GM12878 (cell line): ENCODE measurements around the gene ZNF653. TPM values are rescaled to one million over a fixed set of nuclear protein-coding genes. Genes with fewer than 3 reads are reported as not detected.

Experiments
- ASH2L ChIP-seq: fragments of 300-600, 200-600 bp; sonication (generic); IDR thresholded peaks from 2 replicates; pipeline ENCODE4 v1.6.1; 2017; ENCODE audit warnings: low read depth, mild to moderate bottlenecking, borderline replicate concordance
- ATF3 ChIP-seq: IDR thresholded peaks from 2 replicates; pipeline ENCODE4 v1.6.1; 2011; ENCODE audit warnings: low read depth, mild to moderate bottlenecking, low read length, moderate library complexity, borderline replicate concordance; ENCODE audit errors: extremely low read depth
- BMI1 ChIP-seq: fragments of 450-650 bp; IDR thresholded peaks from 2 replicates; pipeline ENCODE4 v1.6.1; 2016; ENCODE audit warnings: mild to moderate bottlenecking, moderate library complexity, borderline replicate concordance
- CREB1 ChIP-seq: IDR thresholded peaks from 2 replicates; pipeline ENCODE4 v1.6.1; 2012; ENCODE audit warnings: low read depth, mild to moderate bottlenecking, inconsistent platforms
- EED ChIP-seq: sonication (generic); IDR thresholded peaks from 2 replicates; pipeline ENCODE4 v1.6.1; 2016; ENCODE audit warnings: antibody characterized with exemption, low read depth
- IKZF1 ChIP-seq: fragments of 450-650 bp; conservative IDR thresholded peaks from 2 replicates; pipeline ENCODE4 v1.6.1; 2017; ENCODE audit warnings: antibody characterized with exemption, mild to moderate bottlenecking
- MEF2A ChIP-seq: IDR thresholded peaks from 2 replicates; pipeline ENCODE4 v1.6.1; 2011; ENCODE audit warnings: low read depth, mild to moderate bottlenecking, low read length, moderate library complexity; ENCODE audit not compliant: insufficient read depth
- MYC ChIP-seq: IDR thresholded peaks from 2 replicates; pipeline ENCODE4 v1.6.1; 2011; ENCODE audit warnings: mild to moderate bottlenecking, low read length, moderate library complexity, inconsistent platforms; ENCODE audit not compliant: insufficient read depth, insufficient replicate concordance, insufficient read length, severe bottlenecking
- NFIC ChIP-seq: IDR thresholded peaks from 2 replicates; pipeline ENCODE4 v1.6.1; 2012; ENCODE audit warnings: low read depth, mild to moderate bottlenecking, inconsistent platforms, low read length, moderate library complexity
- NR2F1 ChIP-seq: fragments of 450-650 bp; conservative IDR thresholded peaks from 2 replicates; pipeline ENCODE4 v1.6.1; 2017; ENCODE audit warnings: mild to moderate bottlenecking
- PAX8 ChIP-seq: fragments of 450-650 bp; IDR thresholded peaks from 2 replicates; pipeline ENCODE4 v1.6.1; 2017; ENCODE audit warnings: mild to moderate bottlenecking, moderate library complexity
- PBX3 ChIP-seq: IDR thresholded peaks from 2 replicates; pipeline ENCODE4 v1.6.1; 2011; ENCODE audit warnings: mild to moderate bottlenecking, low read depth, low read length, moderate library complexity; ENCODE audit not compliant: insufficient replicate concordance
- RBBP5 ChIP-seq: fragments of 200-600 bp; sonication (generic); conservative IDR thresholded peaks from 2 replicates; pipeline ENCODE4 v1.6.1; 2016
- SIN3A ChIP-seq: IDR thresholded peaks from 2 replicates; pipeline ENCODE4 v1.6.1; 2012; ENCODE audit warnings: low read depth, low read length, improper control_type of control experiment
- TBL1XR1 ChIP-seq: IDR thresholded peaks from 2 replicates; pipeline ENCODE4 v1.6.1; 2012; ENCODE audit warnings: low read depth, low read length, improper control_type of control experiment
- ZNF24 ChIP-seq: fragments of 450-650 bp; IDR thresholded peaks from 2 replicates; pipeline ENCODE4 v1.6.1; 2017; ENCODE audit warnings: antibody characterized with exemption, mild to moderate bottlenecking
- ZNF622 ChIP-seq: fragments of 450-650 bp; IDR thresholded peaks from 2 replicates; pipeline ENCODE4 v1.6.1; 2017; ENCODE audit warnings: mild to moderate bottlenecking, inconsistent platforms
- polyA plus RNA-seq, 11 experiments: library from polyadenylated mRNA; depleted of rRNA in 4 of 11; unstranded in 6 of 11; stranded (reverse) in 5 of 11; fragments of >200 nt; fragmentation: Nextera tagmentation in 4 of 11; fragmentation: Illumina TruSeq in 1 of 11; extraction: Ambion mirVana in 4 of 11; extraction: Trizol in 1 of 11; gene quantifications; 1 replicate in 1 of 11; 2 replicates in 10 of 11; pipeline versions ENCODE4 v1.2.1 to v1.2.3, GENCODE V29; 2011 to 2016; ENCODE audit warnings: inconsistent platforms in 2 of 11, missing spikeins in 2 of 11, low read depth in 1 of 11
- total RNA-seq, 4 experiments: library from RNA; depleted of rRNA in 3 of 4; stranded (reverse); fragments of >200 nt in 3 of 4; fragmentation: Illumina TruSeq in 1 of 4; extraction: Trizol in 1 of 4; gene quantifications; 2 replicates each; pipeline versions ENCODE4 v1.2.1 to v1.2.3, GENCODE V29; 2013 to 2021
- TF ChIP-seq, protein P1 (sequence below): fragments of 450-650 bp; IDR thresholded peaks from 2 replicates; pipeline ENCODE4 v1.6.1; 2014; ENCODE audit warnings: mild to moderate bottlenecking
- TF ChIP-seq, protein P2 (sequence below): IDR thresholded peaks from 2 replicates; pipeline ENCODE4 v1.6.1; 2012; ENCODE audit warnings: mild to moderate bottlenecking, low read depth, low read length
- TF ChIP-seq, protein P3 (sequence below): fragments of 450-650 bp; IDR thresholded peaks from 2 replicates; pipeline ENCODE4 v1.6.1; 2017; ENCODE audit warnings: mild to moderate bottlenecking, moderate library complexity

The ZNF653 gene
- total and polyA plus RNA-seq, 10 of the 15 experiments (the other 5 are each of a cell fraction or from before 2014, with no cell fraction given): 2.2 to 13.2 (median 6.7) TPM; not detected in 2

- TF ChIP-seq ATF3 (no peak), TBL1XR1 (0 out of 2 replicates have a peak, but pooled peaks have one; percentile 38), ZNF622 (no peak), EED (no peak), BMI1 (no peak), SIN3A (peak; percentile 98), CREB1 (peak; percentile 69; the same call in 1 of the 2 replicates), MEF2A (no peak), PAX8 (no peak), PBX3 (no peak), NFIC (no peak), MYC (peak; percentile 65), ZNF24 (no peak), IKZF1 (peak; percentile 94), ASH2L (peak; percentile 99), NR2F1 (peak; percentile 98), RBBP5 (peak; percentile 90; the same call in 1 of the 2 replicates)
- TF ChIP-seq, protein P1, sequence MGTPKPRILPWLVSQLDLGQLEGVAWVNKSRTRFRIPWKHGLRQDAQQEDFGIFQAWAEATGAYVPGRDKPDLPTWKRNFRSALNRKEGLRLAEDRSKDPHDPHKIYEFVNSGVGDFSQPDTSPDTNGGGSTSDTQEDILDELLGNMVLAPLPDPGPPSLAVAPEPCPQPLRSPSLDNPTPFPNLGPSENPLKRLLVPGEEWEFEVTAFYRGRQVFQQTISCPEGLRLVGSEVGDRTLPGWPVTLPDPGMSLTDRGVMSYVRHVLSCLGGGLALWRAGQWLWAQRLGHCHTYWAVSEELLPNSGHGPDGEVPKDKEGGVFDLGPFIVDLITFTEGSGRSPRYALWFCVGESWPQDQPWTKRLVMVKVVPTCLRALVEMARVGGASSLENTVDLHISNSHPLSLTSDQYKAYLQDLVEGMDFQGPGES: peak; percentile 69
- TF ChIP-seq, protein P2, sequence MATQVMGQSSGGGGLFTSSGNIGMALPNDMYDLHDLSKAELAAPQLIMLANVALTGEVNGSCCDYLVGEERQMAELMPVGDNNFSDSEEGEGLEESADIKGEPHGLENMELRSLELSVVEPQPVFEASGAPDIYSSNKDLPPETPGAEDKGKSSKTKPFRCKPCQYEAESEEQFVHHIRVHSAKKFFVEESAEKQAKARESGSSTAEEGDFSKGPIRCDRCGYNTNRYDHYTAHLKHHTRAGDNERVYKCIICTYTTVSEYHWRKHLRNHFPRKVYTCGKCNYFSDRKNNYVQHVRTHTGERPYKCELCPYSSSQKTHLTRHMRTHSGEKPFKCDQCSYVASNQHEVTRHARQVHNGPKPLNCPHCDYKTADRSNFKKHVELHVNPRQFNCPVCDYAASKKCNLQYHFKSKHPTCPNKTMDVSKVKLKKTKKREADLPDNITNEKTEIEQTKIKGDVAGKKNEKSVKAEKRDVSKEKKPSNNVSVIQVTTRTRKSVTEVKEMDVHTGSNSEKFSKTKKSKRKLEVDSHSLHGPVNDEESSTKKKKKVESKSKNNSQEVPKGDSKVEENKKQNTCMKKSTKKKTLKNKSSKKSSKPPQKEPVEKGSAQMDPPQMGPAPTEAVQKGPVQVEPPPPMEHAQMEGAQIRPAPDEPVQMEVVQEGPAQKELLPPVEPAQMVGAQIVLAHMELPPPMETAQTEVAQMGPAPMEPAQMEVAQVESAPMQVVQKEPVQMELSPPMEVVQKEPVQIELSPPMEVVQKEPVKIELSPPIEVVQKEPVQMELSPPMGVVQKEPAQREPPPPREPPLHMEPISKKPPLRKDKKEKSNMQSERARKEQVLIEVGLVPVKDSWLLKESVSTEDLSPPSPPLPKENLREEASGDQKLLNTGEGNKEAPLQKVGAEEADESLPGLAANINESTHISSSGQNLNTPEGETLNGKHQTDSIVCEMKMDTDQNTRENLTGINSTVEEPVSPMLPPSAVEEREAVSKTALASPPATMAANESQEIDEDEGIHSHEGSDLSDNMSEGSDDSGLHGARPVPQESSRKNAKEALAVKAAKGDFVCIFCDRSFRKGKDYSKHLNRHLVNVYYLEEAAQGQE: peak; percentile 97
- TF ChIP-seq, protein P3, sequence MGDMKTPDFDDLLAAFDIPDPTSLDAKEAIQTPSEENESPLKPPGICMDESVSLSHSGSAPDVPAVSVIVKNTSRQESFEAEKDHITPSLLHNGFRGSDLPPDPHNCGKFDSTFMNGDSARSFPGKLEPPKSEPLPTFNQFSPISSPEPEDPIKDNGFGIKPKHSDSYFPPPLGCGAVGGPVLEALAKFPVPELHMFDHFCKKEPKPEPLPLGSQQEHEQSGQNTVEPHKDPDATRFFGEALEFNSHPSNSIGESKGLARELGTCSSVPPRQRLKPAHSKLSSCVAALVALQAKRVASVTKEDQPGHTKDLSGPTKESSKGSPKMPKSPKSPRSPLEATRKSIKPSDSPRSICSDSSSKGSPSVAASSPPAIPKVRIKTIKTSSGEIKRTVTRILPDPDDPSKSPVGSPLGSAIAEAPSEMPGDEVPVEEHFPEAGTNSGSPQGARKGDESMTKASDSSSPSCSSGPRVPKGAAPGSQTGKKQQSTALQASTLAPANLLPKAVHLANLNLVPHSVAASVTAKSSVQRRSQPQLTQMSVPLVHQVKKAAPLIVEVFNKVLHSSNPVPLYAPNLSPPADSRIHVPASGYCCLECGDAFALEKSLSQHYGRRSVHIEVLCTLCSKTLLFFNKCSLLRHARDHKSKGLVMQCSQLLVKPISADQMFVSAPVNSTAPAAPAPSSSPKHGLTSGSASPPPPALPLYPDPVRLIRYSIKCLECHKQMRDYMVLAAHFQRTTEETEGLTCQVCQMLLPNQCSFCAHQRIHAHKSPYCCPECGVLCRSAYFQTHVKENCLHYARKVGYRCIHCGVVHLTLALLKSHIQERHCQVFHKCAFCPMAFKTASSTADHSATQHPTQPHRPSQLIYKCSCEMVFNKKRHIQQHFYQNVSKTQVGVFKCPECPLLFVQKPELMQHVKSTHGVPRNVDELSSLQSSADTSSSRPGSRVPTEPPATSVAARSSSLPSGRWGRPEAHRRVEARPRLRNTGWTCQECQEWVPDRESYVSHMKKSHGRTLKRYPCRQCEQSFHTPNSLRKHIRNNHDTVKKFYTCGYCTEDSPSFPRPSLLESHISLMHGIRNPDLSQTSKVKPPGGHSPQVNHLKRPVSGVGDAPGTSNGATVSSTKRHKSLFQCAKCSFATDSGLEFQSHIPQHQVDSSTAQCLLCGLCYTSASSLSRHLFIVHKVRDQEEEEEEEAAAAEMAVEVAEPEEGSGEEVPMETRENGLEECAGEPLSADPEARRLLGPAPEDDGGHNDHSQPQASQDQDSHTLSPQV: no peak
Measured at GRCh38 chr19:11528551-11529341, 23.1 kb upstream of the ZNF653 start, which contains the start of gene ECSIT (continued).
